Stimulated activated CD8-positive, alpha-beta memory T cell treated with anti-CD3 and anti-CD28 coated beads, Interleukin-4, amount 100 ng/mL, for 48 hours (primary cell): Measurements from ENCODE around the gene ARL8B.
A peak's percentile ranks its signal among the peaks of the same experiment; 100 is the strongest.
"Not testable (repeated sequence)": the region's sequence is repeated elsewhere in the genome, so short reads cannot be mapped to it uniquely, and the experiment has no call there.

ENCODE experiments used
- DNase-seq: peaks from one replicate; pipeline ENCODE4 v3.0.0-alpha.2; 2020

ARL8B gene

DNA sequence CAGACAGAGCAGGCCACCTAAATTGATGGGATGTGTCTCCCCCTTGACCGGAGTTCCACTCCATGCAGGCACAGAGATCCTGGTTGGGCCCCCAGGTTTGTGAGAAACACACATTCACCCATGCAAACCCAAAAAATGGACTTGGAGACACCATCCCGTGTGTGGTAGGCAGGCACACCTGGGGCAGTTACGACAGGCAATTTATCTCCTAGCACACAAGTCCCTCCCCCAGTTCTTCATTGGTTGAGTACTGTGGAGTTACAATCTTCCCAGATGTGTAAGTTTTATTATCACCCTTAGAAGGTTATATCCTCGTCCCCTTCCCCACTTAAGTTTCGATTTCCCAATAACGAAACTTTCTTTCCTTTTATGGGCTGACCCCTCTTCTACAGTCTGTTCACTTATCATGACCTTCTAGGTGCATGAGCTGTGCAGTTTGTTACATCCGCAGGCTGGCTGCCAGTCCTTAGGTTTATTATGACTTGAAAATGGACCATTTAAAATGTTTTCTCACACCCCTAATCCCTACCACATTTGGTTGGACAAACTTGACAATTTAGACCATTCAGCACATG lies 27.3 kb downstream of the ARL8B start:
- no peak for DNase-seq

DNA sequence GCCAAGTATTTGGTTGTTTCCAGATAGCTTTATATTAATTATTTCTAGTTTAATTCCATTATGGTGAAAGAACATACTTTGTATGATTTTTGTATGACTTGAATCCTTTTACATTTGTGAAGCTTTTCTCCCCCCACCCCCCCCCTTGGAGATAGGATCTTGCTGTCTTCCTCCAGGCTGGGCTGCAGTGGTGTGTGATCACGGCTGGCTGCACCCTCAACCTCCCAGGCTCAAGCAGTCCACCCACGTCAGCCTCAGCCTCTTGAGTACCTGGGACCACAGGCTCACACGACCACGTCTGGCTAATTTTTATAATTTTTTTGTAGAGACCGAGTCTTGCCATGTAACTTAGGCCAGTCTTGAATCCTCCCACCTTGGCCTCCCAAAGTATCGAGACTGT lies 29.5 kb downstream of the ARL8B start:
- no peak for DNase-seq

DNA sequence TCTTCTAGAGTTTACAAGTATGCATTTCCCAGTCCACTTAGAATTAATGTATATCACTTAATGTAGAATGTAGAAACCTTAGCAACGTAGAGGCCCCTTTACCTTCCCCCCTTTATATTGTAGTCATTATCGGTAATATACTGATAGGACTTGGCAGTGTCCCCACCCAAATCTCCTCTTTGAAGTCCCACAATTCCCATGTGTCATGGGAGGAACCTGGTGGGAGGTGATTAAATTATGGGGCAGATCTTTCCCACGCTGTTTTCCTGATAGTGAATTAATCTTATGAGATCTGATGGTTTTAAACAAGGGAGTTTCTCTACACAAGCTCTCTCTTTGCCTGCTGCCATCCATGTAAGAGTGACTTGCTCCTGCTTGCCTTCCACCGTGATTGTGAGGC lies 31.0 kb downstream of the ARL8B start:
- no peak for DNase-seq

DNA sequence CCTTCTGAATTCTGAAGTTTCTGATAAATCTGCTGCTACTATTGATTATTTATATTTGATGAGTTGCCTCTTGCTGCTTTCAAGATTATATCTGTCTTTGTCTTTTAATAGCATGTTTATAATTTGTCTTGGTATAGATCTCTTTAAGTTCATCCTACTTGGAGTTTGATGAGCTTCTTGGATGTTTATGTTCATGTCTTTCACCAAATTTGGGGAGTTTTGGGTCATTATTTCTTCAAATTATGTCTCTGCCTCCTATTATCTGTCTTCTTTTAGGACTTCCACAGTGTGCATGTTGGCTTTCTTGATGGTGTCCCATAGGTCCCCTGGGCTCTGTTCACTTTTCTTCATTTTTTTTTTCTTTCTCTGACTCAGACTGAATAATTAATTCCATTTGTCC lies 33.1 kb downstream of the ARL8B start:
- DNase-seq = no peak

DNA sequence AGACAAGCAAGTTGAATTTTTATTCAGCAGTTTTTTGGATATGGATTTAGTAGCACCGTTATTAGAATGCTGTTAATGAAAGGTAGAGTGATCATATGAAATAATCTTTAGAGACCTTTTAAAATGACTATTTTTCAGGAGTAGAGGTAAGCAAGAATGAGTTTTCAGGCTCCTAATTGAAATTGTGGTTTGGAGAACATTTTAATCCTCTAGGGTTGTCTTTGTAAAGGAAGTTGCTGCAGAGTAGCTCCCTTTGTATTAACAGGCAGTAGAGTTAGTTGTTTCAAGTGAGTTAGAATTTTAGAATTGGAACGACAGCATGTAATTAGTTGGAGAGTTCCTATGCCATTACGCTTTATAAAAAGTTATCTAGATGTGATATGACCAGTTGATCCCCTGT lies 38.2 kb downstream of the ARL8B start:
- no peak for DNase-seq

DNA sequence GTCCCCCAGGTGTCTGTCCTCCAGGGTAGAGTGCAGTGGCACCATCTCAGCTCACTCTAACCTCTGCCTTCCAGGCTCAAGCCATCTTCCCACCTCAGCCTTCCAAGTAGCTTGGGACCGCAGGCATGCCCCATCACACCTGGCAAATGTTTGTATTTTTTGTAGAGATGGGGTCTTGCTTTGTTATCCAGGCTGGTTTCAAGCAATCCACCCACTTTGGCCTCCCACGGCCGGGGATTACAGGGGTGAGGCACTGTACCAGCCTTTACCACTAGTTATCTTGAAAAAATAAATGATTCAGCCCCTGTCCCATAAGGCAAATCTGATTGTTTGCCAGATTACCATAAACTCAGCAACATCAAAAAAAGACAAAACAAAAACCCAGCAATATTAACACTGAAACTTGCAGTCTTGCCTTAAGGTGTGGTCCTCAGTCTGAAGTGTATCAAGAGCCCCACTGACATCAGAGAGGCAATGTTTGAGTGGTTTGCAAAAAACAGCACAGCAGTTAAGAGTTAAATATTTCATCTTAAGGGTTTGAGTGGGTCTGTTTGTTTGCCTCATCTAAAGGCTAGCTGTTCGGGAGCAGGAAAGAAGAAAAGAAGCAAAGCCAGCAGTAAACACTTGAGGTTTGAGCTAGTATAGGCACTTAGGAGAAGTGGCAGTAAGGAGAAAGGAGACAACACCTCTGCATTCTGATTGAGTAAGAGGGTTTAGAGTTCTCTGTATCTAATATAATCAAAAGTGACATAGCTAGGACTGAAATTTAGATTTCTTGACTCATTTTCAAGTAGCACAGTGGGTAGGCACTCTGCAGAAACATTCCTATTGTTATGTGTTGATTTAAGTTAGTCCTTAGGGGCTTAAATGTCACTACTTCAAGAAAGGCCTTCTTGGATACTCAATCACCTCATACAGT lies 39.1 kb downstream of the ARL8B start:
- peak; percentile 48 for DNase-seq

DNA sequence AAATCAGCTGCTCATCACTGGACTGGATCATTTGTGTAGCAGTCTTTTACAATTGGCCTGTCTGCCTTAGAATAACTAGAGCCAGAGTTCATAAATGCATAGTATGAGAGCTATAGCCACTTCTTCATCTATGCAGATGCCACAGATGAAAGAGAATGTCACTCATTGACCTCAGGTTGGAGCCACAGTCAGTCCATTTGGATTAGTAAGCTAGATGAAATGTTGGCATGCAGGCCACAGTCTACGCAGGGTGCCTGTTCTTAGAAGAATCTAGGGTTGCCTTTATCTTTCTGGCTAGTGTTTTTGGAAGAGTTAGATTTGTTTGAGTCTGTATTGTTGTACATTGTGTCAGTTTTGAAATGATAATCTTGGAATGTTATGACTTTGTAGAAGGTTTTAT lies 40.0 kb downstream of the ARL8B start:
- no peak for DNase-seq

DNA sequence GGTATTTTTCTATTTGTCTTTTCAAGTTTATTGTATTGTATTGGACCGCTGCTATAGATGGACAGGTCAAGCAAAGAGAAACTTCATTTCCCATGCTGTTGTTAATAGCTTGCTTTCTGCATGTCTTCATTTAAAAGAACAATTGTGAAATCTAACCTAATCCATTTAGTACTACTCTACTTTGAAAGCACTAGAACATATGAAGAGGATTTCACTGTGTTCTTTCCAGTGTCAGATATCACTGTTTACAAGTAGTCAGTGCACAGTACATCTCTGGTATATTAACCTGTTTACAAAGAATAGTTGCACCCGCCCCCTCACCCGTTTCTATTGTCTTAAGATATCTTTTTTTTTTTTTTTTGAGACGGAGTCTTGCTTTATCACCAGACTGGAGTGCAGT lies 43.6 kb downstream of the ARL8B start:
- no peak for DNase-seq

DNA sequence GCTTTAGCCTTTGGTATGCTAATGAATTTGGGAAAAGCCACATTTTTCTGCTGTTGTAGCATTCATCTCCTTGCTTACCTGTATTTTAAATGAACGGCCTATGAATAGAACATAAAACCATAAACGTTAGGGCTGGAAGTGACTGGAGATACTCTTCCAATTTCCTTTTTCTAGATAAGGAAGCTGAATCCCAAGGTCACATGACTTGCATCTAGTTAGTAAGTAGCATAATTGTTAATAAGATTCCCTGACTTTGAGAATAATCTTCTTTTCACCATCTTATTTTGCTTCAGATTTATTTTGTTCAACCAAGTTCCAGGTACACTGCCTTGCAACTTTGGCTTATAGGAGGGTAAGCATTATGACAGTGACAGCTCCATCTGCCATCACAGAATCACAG lies 44.8 kb downstream of the ARL8B start:
- DNase-seq = no peak

DNA sequence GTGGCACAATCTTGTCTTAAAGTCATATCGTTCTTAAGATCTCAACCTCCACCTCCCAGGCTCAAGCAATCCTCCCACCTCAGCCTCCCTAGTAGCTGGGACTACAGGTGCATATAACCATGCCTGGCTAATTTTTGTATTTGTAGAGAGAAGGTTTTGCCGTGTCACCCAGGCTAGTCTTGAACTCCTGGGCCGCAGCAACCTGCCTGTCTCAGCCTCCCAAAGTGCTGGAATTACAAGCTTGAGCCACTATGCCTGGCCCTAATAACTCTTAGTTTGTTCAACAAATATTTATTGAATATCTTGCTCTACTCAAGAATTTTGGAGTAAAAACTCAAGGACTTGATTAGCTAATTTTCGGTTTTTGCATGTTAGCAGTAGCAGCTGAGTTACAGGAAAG lies 46.0 kb downstream of the ARL8B start:
- no peak for DNase-seq

DNA sequence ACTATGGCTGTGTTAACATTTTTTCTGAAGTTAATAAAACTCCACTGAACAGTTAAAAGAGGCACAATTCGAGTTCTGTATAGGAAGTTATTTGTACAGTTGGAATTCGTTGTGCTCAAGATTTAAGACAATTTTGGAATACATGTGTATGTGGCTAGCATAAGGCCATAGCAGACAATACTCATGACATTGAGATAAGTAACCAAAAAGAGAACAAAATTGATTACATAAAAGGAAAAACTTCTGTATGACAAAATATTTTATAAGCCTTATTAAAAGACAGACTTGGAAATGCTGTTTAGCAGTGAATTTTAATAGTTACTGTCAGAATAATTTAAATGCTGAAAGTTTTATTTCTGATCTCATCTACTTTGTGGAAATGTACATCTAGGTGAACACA lies 47.7 kb downstream of the ARL8B start:
- no peak for DNase-seq

DNA sequence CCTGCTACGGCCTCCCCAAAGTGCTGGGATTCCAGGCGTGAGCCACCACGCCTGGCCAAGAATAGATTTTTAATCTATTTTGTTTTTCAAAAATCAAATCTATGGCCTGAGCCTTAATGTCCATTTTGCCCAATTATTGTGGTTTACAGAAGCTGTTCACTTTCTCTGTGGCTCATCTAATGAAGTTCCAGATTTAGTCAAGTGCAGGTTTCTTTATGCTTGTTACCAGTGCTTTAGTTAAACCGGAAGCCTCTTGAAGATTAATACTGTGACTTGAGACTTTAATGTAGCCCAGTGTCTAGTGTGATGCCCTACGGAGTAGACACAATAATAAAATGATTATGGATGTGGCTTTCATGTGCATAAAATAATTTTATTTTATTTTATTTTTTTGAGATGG lies 48.9 kb downstream of the ARL8B start:
- DNase-seq = no peak

DNA sequence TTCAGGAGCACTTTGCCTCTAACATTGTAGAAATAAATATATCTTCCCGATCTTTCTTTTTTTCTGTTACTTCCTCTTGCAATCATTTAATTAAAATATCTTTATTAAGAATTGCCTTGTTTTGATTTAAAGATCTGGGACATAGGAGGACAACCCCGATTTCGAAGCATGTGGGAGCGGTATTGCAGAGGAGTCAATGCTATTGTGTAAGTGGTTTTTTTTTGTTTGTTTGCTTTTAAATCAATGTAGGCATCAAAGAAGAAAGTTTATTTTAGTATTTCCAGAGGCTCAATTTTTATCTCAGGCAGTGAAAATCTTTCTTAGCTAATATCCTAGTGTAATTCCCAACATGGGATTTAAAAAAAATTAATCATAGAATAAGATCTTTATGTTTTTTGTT lies 49.9 kb downstream of the ARL8B start:
- no peak for DNase-seq

DNA sequence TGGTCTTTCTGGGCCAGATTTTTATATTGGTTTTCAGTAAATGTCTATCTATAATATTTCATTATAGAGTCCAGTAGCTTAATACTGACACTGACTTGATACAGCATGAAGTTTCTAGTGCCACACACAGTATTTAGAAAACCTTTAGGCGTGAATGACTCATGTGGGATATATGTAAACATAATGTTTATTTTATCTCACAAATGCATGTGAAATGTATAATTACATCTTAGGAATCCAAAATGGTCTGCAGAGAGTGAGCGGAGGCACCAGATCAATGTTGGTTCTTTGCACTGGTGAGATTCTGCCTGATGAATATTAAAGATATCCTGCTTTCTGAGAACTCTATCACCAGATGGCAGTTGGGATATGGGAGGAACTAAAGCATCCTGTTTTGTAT lies 56.9 kb downstream of the ARL8B start:
- not testable (repeated sequence) for DNase-seq

DNA sequence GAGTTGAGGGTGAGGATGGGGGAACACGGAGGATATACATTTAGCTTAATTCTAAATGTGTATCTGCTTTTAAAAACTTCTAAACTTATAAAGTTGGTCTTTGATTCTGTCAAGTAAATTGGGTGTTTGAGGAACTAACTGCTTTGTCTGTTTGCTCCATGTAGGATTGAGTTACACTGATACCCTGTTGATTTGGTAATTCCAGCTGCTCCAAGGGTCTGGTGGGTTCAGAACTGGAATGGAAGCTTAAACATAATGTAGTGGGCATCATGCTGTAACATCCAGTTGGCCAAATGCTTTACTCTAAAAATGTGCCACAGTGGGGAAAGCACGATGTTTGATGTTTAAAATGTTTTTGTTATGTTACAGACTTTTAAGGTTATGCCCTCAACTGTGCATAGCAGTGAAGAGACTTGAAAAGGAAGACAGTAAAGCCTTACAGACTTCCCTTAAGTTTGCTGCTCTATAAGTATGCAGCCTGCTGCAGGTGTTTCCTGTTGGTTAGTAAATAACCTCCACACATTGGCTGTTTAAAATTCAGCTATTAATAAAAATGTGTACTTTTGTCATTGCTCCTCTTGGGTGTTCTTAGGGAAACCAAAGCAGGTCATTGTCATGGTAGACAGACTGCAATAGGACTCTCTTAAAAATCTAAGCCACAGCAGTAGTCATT lies 59.5 kb downstream of the ARL8B start:
- no peak for DNase-seq

DNA sequence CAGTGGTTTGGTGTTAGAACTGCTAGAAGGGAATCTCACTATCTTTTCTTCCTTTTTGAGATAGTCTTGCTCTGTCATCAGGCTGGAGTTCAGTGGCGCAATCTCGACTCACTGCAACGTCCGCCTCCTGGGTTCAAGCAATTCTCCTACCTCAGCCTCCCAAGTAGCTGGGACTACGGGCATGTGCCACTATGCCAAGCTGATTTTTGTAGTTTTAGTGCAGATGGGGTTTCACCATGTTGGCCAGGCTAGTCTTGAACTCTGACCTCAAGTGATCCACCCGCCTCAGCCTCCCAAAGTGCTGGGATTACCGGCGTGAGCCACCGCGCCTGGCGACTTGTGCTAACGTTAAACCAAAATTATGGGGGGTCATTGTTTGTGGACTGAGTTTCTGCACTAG lies 61.6 kb downstream of the ARL8B start:
- not testable (repeated sequence) for DNase-seq

DNA sequence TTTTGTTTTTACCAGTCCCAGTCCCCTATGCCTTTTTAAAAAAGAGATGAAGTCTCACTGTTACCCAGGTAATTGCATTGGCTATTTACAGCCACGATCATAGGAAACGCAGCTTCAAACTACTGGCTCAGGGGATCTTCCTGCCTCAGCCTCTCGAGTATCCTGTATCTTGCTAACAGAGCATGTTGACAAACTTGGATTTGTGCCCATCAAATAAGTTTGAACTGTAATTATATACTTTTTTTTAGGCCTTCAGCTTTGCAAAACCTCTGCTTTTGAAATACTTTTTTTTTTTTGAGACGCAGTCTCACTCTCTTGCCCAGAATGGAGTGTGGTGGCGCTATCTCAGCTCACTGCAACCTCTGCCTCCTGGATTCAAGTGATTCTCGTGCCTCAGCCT lies 62.4 kb downstream of the ARL8B start:
- DNase-seq = no peak

DNA sequence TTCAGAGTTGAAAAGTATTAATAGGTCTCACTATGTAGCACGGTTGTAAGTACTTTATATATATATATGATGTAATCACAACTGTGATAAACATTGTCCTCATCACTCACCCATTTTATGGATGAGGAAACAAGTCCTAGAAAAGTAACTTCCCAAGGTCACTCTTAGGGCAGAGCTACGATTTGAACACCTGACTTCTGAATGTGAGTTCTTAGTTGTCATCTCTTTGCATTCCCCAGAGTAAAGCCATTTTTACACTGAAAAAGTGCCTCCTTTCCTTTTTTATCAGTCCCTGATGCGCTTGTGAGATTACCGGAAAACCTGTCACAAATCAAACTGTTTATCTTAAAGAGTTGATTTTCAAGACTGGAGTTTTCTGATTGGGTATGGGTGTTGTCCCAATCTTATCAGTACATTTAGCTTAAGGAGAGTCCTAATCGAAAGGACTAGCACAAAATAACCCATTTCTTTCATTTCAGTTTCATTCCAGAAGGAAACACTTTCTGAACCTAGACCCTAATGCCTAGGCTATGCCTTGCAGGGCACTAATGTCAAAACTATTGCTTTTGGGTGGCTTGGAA lies 63.1 kb downstream of the ARL8B start:
- no peak for DNase-seq

DNA sequence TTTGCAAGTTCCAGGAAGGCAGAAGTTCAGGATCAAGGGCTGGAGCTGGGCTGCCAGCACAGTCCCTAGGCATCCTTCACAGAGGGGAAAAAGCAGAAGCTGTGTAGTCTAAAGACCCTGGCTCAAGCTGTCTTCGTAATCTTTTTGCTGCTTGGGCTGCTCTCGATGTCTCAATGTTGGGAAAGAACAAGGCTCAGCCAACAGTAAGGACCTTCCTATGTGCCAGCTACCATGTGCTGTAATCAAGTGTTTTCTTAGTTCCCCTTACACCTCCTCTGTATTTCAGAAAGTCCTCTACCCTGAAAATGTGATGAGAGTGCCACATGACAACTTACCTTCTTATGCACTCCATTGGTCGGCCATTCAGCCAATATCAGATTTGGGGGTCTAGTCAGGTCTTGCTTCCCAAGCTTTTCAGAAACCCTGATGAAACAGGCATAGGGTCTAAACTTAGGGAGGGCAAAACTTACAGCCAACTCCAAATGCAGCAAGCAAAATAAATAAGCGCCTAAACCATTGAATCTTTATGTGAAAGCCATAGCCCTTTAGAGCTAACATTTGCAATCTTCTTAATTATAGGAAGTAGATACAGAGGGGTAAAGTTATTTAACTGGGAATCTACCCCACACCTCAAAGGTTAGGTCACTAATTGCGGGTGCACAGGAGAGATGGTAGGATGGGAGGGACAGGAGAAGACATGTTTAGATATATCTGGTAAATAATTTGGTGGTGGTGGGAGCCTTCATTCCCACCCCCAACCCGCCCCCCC lies 64.2 kb downstream of the ARL8B start:
- no peak for DNase-seq

DNA sequence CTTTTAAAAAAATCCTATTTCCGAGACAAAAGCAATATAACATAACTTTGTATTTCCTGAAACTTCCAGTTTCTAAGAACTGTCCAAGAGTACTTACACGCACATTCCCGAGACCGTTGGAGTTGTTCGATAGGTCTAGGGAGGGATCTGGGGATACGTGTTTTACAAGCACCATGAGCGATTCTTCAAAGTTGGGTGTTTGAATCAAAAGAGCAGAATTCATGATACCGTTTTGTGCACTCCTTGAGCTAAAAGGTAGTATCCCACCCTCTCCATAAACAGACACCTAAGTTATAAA lies 64.7 kb downstream of the ARL8B start:
- DNase-seq = no peak

DNA sequence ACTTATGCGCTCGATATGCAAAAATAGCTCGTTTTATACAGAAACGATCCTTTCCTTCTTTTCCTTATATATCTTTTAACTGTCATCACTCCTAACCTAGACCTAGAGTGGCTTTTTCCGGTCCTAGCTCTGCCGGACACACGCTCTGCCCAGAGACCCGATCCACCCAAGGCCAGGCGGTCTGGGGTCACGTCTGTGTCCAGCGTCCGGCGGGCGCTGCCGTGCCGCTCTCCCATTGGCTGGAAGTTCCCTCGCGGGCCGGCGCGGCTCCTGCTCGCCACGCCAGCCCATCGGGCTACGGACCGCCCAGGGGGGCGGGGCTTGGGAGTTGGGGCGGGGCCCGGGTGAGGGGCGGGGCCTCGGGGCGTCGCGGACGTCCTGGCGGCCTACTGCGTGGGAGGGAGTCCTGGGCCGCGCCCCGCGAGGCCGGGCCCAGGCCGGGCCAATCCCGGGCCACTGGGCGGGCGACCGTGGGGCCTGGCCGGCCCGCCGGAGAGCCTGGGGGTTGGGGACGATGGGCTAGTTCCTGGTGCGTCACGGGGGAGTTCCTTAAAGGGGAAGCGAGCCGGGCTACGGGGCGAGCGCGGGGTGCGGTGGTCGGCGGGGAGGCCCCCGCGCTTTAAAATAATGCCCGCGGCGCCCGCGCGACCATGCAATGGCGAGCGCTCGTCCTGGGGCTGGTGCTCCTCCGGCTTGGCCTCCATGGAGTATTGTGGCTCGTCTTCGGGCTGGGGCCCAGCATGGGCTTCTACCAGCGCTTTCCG lies 65.2 kb downstream of the ARL8B start, which contains the start of gene EDEM1:
TSS of gene EDEM1 (plus strand) at position 552 of the 764 bp plus-strand sequence. CDS start at position 651, 99 bp downstream.
- DNase-seq = peak; percentile 98

DNA sequence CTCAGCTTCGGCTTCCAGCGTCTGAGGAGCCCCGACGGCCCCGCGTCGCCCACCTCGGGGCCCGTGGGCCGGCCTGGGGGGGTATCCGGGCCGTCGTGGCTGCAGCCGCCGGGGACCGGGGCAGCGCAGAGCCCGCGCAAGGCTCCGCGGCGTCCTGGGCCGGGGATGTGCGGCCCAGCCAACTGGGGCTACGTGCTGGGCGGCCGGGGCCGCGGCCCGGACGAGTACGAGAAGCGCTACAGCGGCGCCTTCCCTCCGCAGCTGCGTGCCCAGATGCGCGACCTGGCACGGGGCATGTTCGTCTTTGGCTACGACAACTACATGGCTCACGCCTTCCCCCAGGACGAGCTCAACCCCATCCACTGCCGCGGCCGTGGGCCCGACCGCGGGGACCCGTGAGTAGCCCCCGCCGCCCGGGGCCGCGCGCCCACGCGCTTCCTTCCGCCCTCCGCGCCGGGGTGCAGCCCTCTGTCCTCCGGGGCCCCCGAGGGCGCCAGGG lies 65.9 kb downstream of the ARL8B start:
- DNase-seq = peak; percentile 67
